ENCODE measurements around the gene ZNF420. TPM values are rescaled to one million over a fixed set of nuclear protein-coding genes. Genes with fewer than 3 reads are reported as not detected.
"Not testable (repeated sequence)": the region's sequence is repeated elsewhere in the genome, so short reads cannot be mapped to it uniquely, and the experiment has no call there.

Gene ZNF420
- 14.8 and 15.1 TPM in 2 replicates for total RNA-seq (2014; rRNA removed; shearing (Covaris generic); ENCODE audit: low replicate concordance)

DNA sequence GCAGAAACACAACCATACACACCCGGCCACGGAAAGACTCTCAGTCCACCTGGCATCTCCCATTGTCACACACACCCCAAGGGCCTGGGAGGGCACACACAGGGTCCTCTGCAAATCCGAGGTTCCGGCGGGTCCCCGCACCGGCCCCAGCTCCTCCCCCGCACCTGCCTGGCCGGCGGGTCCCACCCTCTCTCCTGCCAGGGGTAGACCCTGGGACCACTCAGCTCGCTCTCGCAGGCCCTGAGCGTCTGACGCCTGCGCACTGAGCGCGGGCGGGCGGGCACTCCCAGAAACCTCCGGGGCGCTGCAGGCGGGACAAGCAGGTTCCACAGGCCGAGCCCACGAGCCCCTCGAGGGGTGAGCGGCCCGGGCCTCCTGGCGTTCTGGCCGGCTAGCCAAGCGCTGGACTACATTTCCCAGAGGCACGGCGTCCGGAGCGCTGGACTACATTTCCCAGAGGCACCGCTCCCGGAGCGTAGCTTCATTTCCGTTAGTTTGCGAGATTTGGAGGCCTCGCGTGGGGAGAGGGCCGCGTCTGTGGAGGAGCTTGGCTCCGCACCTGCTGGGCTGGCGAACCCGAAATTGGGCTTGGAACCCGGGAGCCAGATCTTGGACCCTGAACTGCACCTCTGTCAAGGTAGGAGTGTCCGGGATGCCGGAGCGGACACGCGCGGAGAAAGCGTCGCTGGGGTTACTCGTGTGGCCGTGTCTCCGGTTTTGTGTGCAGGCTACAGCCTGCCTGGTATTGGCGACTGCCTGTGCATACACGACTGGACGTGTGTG is at the start of gene ZNF420:
ZNF420 (plus strand) TSS at position 500 of the 783 bp plus-strand sequence. CDS start 10,686 bp downstream, outside the sequence.
- H3K27me3 ChIP-seq (ENCODE audit: low read length), result no peaks in the 10 kb centered on the region
- H3K36me3 ChIP-seq (ENCODE audit: insufficient read depth, low read length), result peaks cover 18% of the 10 kb centered on the region
- peak within 1 kb of the TSS; percentile 76 for H3K4me3 ChIP-seq (ENCODE audit: low read length)
- H3K9ac ChIP-seq (ENCODE audit: low read length), result peak within 1 kb of the TSS; percentile 80
- H4K20me1 ChIP-seq (ENCODE audit: insufficient read depth, low read depth, low read length), result no peaks in the 10 kb centered on the region
- H3K79me2 ChIP-seq (ENCODE audit: low read length), result peaks cover 57% of the 10 kb centered on the region
- H3K9me2 ChIP-seq (replicated peaks; ENCODE audit: insufficient read depth, low read length), result no peaks in the 10 kb centered on the region
- peak within 1 kb of the TSS; percentile 69 for H3K4me2 ChIP-seq (ENCODE audit: low read depth, low read length, poor library complexity, severe bottlenecking)
- peak within 1 kb of the TSS; percentile 93 for H2AFZ ChIP-seq (ENCODE audit: low read length)
- peak; percentile 98 for DNase-seq
- peak within 1 kb of the TSS; percentile 39 for H3K27ac ChIP-seq (ENCODE audit: low read length)
- peaks cover 9% of the 10 kb centered on the region for H3K9me3 ChIP-seq (ENCODE audit: low read length)
- peaks cover 13% of the 10 kb centered on the region for H3K4me1 ChIP-seq (ENCODE audit: low read length)

DNA sequence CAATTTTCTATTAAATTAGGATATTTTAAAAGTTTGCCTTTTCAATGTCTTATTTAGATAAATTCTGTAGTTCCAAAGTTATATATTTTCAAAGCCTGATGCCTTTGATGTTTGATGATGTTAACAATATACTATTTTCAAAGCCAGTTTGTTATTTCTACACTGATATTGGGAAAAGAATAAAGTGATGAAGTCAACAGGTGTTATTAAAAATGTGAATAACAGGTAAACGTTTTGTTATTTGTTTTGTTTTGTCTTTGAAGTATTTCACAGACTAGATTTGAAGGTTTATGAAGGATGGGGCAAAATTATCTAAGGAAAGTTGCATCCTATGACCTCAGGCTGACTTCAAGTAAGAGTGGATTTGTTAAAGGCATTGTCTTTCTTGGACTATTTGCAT is 33.1 kb upstream of the ZNF420 start:
- H3K4me1 ChIP-seq (ENCODE audit: low read length), result no peaks in the 10 kb centered on the region
- no peaks in the 10 kb centered on the region for H3K27me3 ChIP-seq (ENCODE audit: low read length)
- H3K9ac ChIP-seq (ENCODE audit: low read length), result no peak overlapping the region
- H3K9me3 ChIP-seq (ENCODE audit: low read length), result no peaks in the 10 kb centered on the region
- H3K27ac ChIP-seq (ENCODE audit: low read length), result no peak overlapping the region
- no peak for DNase-seq
- H4K20me1 ChIP-seq (ENCODE audit: insufficient read depth, low read depth, low read length), result no peaks in the 10 kb centered on the region
- H3K4me2 ChIP-seq (ENCODE audit: low read depth, low read length, poor library complexity, severe bottlenecking), result no peak overlapping the region
- no peak overlapping the region for H3K4me3 ChIP-seq (ENCODE audit: low read length)
- H3K79me2 ChIP-seq (ENCODE audit: low read length), result no peaks in the 10 kb centered on the region
- H3K9me2 ChIP-seq (replicated peaks; ENCODE audit: insufficient read depth, low read length), result no peaks in the 10 kb centered on the region
- H3K36me3 ChIP-seq (ENCODE audit: insufficient read depth, low read length), result no peaks in the 10 kb centered on the region
- H2AFZ ChIP-seq (ENCODE audit: low read length), result no peak overlapping the region

DNA sequence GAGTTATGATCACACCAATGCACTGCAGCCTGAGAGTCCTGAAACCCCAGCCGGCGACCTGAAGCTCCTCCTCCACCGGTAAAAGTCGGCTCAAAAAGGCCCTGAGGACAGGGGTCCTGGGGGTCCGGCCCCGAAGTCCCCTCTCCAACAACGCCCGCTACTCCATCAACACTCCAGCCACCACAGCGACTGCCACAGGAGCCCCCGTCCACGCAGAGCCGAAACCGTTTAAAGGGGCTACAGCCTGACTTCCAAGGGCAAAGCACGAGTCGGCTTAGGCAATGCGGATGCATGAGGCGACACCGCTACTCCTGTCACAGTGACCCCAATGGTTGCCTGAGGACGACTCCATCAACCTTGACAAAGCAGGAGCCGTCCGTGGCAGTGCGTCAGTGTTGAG is 22.9 kb upstream of the ZNF420 start:
- no peaks in the 10 kb centered on the region for H3K4me1 ChIP-seq (ENCODE audit: low read length)
- no peaks in the 10 kb centered on the region for H3K27me3 ChIP-seq (ENCODE audit: low read length)
- no peaks in the 10 kb centered on the region for H3K79me2 ChIP-seq (ENCODE audit: low read length)
- no peaks in the 10 kb centered on the region for H3K36me3 ChIP-seq (ENCODE audit: insufficient read depth, low read length)
- H4K20me1 ChIP-seq (ENCODE audit: insufficient read depth, low read depth, low read length), result no peaks in the 10 kb centered on the region
- no peak overlapping the region for H3K9ac ChIP-seq (ENCODE audit: low read length)
- no peak for DNase-seq
- H3K9me2 ChIP-seq (replicated peaks; ENCODE audit: insufficient read depth, low read length), result no peaks in the 10 kb centered on the region
- H3K4me2 ChIP-seq (ENCODE audit: low read depth, low read length, poor library complexity, severe bottlenecking), result no peak overlapping the region
- no peak overlapping the region for H3K27ac ChIP-seq (ENCODE audit: low read length)
- no peak overlapping the region for H2AFZ ChIP-seq (ENCODE audit: low read length)
- H3K9me3 ChIP-seq (ENCODE audit: low read length), result peaks cover 26% of the 10 kb centered on the region
- no peak overlapping the region for H3K4me3 ChIP-seq (ENCODE audit: low read length)

DNA sequence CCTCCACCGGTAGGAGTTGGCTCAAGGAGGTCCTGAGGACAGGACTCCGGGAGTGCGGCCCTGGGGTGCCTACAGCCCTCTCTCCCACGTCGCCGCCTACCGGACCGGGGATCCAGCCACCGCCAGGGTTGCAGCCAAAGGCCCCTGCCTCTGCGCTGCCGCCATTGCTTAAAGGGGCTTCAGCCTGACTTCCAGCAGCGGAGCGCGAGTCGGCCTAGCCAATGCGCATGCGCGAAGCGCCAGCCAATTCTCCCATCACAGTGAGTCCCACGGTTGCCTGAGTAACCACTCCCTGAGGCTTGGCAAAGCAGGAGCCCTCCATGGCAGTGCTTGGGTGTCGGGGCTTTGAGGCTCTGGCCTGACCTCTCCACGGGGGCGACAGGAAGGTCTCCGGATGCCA is 21.5 kb upstream of the ZNF420 start:
- no peak overlapping the region for H3K4me2 ChIP-seq (ENCODE audit: low read depth, low read length, poor library complexity, severe bottlenecking)
- H3K9me2 ChIP-seq (replicated peaks; ENCODE audit: insufficient read depth, low read length), result no peaks in the 10 kb centered on the region
- no peak overlapping the region for H3K9ac ChIP-seq (ENCODE audit: low read length)
- no peaks in the 10 kb centered on the region for H3K4me1 ChIP-seq (ENCODE audit: low read length)
- no peaks in the 10 kb centered on the region for H3K36me3 ChIP-seq (ENCODE audit: insufficient read depth, low read length)
- H3K27ac ChIP-seq (ENCODE audit: low read length), result no peak overlapping the region
- no peak overlapping the region for H3K4me3 ChIP-seq (ENCODE audit: low read length)
- peaks cover 29% of the 10 kb centered on the region for H3K9me3 ChIP-seq (ENCODE audit: low read length)
- H3K27me3 ChIP-seq (ENCODE audit: low read length), result no peaks in the 10 kb centered on the region
- DNase-seq, result no peak
- no peaks in the 10 kb centered on the region for H3K79me2 ChIP-seq (ENCODE audit: low read length)
- H2AFZ ChIP-seq (ENCODE audit: low read length), result no peak overlapping the region
- H4K20me1 ChIP-seq (ENCODE audit: insufficient read depth, low read depth, low read length), result no peaks in the 10 kb centered on the region

DNA sequence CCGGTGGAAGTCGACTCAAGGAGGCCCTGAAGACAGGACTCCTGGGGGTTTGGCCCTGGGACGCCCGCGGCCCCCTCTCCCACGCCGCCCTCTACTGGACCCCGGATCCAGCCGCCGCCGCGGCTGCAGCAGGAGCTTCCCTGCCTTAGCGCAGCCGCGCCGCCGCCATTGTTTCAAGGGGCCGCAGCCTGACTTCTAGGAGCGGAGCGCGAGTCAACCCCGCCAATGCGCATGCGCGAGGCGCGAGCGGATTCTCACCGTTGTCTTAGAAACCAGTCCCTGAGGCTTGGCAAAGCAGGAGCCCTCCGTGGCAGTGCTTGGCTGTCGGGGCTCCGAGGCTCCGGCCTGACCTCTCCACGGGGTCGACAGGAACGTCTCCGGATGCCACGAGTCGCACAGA is 19.1 kb upstream of the ZNF420 start:
- no peak overlapping the region for H3K4me3 ChIP-seq (ENCODE audit: low read length)
- peaks cover 29% of the 10 kb centered on the region for H3K9me3 ChIP-seq (ENCODE audit: low read length)
- no peaks in the 10 kb centered on the region for H3K36me3 ChIP-seq (ENCODE audit: insufficient read depth, low read length)
- H2AFZ ChIP-seq (ENCODE audit: low read length), result no peak overlapping the region
- no peaks in the 10 kb centered on the region for H3K79me2 ChIP-seq (ENCODE audit: low read length)
- H3K9ac ChIP-seq (ENCODE audit: low read length), result no peak overlapping the region
- no peak overlapping the region for H3K27ac ChIP-seq (ENCODE audit: low read length)
- H4K20me1 ChIP-seq (ENCODE audit: insufficient read depth, low read depth, low read length), result no peaks in the 10 kb centered on the region
- no peaks in the 10 kb centered on the region for H3K27me3 ChIP-seq (ENCODE audit: low read length)
- no peak for DNase-seq
- no peaks in the 10 kb centered on the region for H3K9me2 ChIP-seq (replicated peaks; ENCODE audit: insufficient read depth, low read length)
- H3K4me1 ChIP-seq (ENCODE audit: low read length), result no peaks in the 10 kb centered on the region
- H3K4me2 ChIP-seq (ENCODE audit: low read depth, low read length, poor library complexity, severe bottlenecking), result no peak overlapping the region

DNA sequence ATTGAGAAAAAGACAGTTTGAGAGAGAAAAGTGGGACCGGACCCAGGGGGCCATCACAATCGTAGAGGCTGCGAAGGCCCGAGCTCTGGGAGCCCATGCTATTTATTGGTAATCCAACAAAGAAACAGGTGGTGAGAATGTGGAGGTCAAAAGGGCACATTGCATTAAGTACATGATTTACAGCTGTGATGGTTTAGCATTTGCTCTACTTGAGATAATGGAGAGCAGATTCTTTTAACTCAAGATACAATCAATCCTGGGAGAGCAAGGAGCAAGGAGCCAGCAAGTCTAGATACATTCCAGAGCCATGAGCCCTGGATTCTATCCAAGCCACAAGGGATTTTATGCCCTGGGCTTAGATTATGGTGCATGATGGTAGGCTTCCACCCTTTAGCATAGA is 13.3 kb upstream of the ZNF420 start:
- H3K4me2 ChIP-seq (ENCODE audit: low read depth, low read length, poor library complexity, severe bottlenecking); H3K79me2 ChIP-seq (ENCODE audit: low read length); H3K4me1 ChIP-seq (ENCODE audit: low read length); H2AFZ ChIP-seq (ENCODE audit: low read length); H3K4me3 ChIP-seq (ENCODE audit: low read length); H3K27me3 ChIP-seq (ENCODE audit: low read length); H3K9me2 ChIP-seq (replicated peaks; ENCODE audit: insufficient read depth, low read length); H3K27ac ChIP-seq (ENCODE audit: low read length); H4K20me1 ChIP-seq (ENCODE audit: insufficient read depth, low read depth, low read length); DNase-seq; H3K9ac ChIP-seq (ENCODE audit: low read length); H3K36me3 ChIP-seq (ENCODE audit: insufficient read depth, low read length): not testable (repeated sequence)
- peaks cover 26% of the 10 kb centered on the region for H3K9me3 ChIP-seq (ENCODE audit: low read length)

DNA sequence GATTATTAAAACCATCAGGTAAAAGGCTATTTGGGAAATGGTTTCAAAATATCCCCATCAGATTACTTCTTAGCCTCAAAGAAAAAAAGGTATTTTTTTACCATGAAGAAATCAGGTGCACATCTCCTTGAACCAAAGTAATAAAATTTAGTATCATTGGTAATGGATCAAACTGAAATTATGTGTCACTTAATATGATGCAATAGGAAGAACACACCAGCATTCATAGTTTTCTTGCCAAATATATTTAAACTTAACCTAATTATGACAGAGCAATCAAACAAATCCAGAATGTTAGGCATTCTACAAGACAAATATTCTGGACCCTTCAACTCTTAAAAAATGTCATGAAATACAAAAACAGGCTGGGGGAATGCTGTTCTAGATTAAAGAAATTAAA is 4.1 kb upstream of the ZNF420 start:
- H3K4me2 ChIP-seq (ENCODE audit: low read depth, low read length, poor library complexity, severe bottlenecking), result no peak overlapping the region
- peaks cover 19% of the 10 kb centered on the region for H3K79me2 ChIP-seq (ENCODE audit: low read length)
- no peaks in the 10 kb centered on the region for H3K9me2 ChIP-seq (replicated peaks; ENCODE audit: insufficient read depth, low read length)
- H2AFZ ChIP-seq (ENCODE audit: low read length), result no peak overlapping the region
- no peak overlapping the region for H3K27ac ChIP-seq (ENCODE audit: low read length)
- peaks cover 8% of the 10 kb centered on the region for H3K4me1 ChIP-seq (ENCODE audit: low read length)
- H3K4me3 ChIP-seq (ENCODE audit: low read length), result no peak overlapping the region
- peaks cover 17% of the 10 kb centered on the region for H3K9me3 ChIP-seq (ENCODE audit: low read length)
- H3K36me3 ChIP-seq (ENCODE audit: insufficient read depth, low read length), result no peaks in the 10 kb centered on the region
- no peaks in the 10 kb centered on the region for H4K20me1 ChIP-seq (ENCODE audit: insufficient read depth, low read depth, low read length)
- DNase-seq, result no peak
- H3K27me3 ChIP-seq (ENCODE audit: low read length), result no peaks in the 10 kb centered on the region
- H3K9ac ChIP-seq (ENCODE audit: low read length), result no peak overlapping the region

DNA sequence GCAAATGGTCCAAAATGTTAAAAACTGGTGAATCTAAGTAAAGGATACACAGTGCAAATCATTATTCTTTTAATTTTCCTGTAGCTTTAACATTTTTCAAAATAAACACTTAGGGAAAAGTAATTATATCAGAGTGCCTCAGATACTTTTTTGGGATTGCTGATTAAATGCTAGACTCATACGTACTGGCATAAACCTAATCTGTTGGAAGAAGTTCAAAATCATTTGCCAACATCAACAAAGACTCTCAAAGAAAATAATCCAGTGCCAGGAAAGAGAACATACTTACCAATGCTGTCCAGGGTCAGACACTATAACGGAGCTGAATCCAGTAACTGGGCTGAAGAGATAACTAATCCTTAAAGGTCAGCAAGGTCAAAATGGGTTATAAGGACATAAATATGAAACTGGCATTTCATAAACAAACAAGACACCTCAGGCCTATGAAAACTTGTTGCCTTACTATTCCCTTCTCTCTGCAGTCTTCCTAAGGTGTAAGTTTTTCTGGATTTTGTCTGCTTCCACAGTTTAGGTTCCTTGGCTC is 3.3 kb upstream of the ZNF420 start:
- H3K4me1 ChIP-seq (ENCODE audit: low read length), result peaks cover 13% of the 10 kb centered on the region
- no peaks in the 10 kb centered on the region for H4K20me1 ChIP-seq (ENCODE audit: insufficient read depth, low read depth, low read length)
- no peaks in the 10 kb centered on the region for H3K9me2 ChIP-seq (replicated peaks; ENCODE audit: insufficient read depth, low read length)
- H3K27ac ChIP-seq (ENCODE audit: low read length), result no peak overlapping the region
- DNase-seq, result no peak
- H3K4me2 ChIP-seq (ENCODE audit: low read depth, low read length, poor library complexity, severe bottlenecking), result no peak overlapping the region
- no peaks in the 10 kb centered on the region for H3K27me3 ChIP-seq (ENCODE audit: low read length)
- H3K36me3 ChIP-seq (ENCODE audit: insufficient read depth, low read length), result no peaks in the 10 kb centered on the region
- peaks cover 13% of the 10 kb centered on the region for H3K9me3 ChIP-seq (ENCODE audit: low read length)
- peaks cover 27% of the 10 kb centered on the region for H3K79me2 ChIP-seq (ENCODE audit: low read length)
- no peak overlapping the region for H3K4me3 ChIP-seq (ENCODE audit: low read length)
- H3K9ac ChIP-seq (ENCODE audit: low read length), result no peak overlapping the region
- no peak overlapping the region for H2AFZ ChIP-seq (ENCODE audit: low read length)
